ENCODE measurements around the gene LTA.

GRCh38 chr6:31525553-31525931 lies 46.5 kb upstream of the LTA start:
- TF ChIP-seq, protein P1, sequence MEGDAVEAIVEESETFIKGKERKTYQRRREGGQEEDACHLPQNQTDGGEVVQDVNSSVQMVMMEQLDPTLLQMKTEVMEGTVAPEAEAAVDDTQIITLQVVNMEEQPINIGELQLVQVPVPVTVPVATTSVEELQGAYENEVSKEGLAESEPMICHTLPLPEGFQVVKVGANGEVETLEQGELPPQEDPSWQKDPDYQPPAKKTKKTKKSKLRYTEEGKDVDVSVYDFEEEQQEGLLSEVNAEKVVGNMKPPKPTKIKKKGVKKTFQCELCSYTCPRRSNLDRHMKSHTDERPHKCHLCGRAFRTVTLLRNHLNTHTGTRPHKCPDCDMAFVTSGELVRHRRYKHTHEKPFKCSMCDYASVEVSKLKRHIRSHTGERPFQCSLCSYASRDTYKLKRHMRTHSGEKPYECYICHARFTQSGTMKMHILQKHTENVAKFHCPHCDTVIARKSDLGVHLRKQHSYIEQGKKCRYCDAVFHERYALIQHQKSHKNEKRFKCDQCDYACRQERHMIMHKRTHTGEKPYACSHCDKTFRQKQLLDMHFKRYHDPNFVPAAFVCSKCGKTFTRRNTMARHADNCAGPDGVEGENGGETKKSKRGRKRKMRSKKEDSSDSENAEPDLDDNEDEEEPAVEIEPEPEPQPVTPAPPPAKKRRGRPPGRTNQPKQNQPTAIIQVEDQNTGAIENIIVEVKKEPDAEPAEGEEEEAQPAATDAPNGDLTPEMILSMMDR (conservative IDR thresholded peaks at IDR 0.05) = no peak
- TF ChIP-seq ZFX (IDR thresholded peaks at IDR 0.05) = no peak
